ENCODE data around the gene REC8. TPM values are rescaled to one million over a fixed set of nuclear protein-coding genes. Genes with fewer than 3 reads are reported as not detected.

REC8 gene
- total RNA-seq, 1 experiment from 2014 or later = 58.0 TPM

- no peak for TF ChIP-seq CTCF (conservative IDR thresholded peaks at IDR 0.05)
- no peak overlapping the region for H2BK15ac ChIP-seq (ENCODE audit: low read depth, low read length)
- Mint-ChIP-seq H3K4me1 (no peaks in the 10 kb centered on the region), H3K27ac (no peak overlapping the region), H3K4me3 (no peak overlapping the region), H3K27me3 (ENCODE audit: low read depth) (no peaks in the 10 kb centered on the region), H3K9me3 (no peaks in the 10 kb centered on the region), H3K36me3 (ENCODE audit: insufficient read depth in 1 of 3, low read depth in 3 of 3) (peaks cover 49 to 78% (median 65%) of the 10 kb centered on the region in 3 experiments)
- no peak overlapping the region for H3K14ac ChIP-seq (ENCODE audit: insufficient read depth, low read length)
- H2AK5ac ChIP-seq (ENCODE audit: insufficient read length, low read length) = no peak overlapping the region
- H2BK12ac ChIP-seq (ENCODE audit: insufficient read length, low read depth, low read length) = no peak overlapping the region
- H3K9ac ChIP-seq (ENCODE audit: extremely low read depth, insufficient read length, low read length) = no peak overlapping the region
- no peak overlapping the region for H3K27ac ChIP-seq (ENCODE audit: insufficient read length, low read depth, low read length)
- H3K18ac ChIP-seq (ENCODE audit: insufficient read length, low read depth, low read length) = no peak overlapping the region
- no peaks in the 10 kb centered on the region for H3K4me1 ChIP-seq (ENCODE audit: insufficient read depth, low read length)
- no peaks in the 10 kb centered on the region for H3K23me2 ChIP-seq (ENCODE audit: insufficient read length, low read depth, low read length, poor library complexity, severe bottlenecking)
- H4K5ac ChIP-seq (ENCODE audit: insufficient read length, low read depth, low read length) = no peak overlapping the region
- H2BK20ac ChIP-seq (ENCODE audit: low read depth, low read length, poor library complexity, severe bottlenecking) = no peak overlapping the region
- no peaks in the 10 kb centered on the region for H3K79me1 ChIP-seq (ENCODE audit: insufficient read depth, low read depth, low read length, poor library complexity, severe bottlenecking)
- H4K8ac ChIP-seq (replicated peaks; ENCODE audit: insufficient read length, low read depth, low read length) = no peak overlapping the region
- DNase-seq = no peak
- H3K27me3 ChIP-seq (ENCODE audit: insufficient read depth, low read length) = no peaks in the 10 kb centered on the region
- WGBS (ENCODE audit: extremely low coverage, insufficient read length, low lambda C conversion rate) = no CpG with 5 or more reads among the region's 10 CpGs
- H2AFZ ChIP-seq (ENCODE audit: low read length) = no peak overlapping the region
- H3K23ac ChIP-seq (ENCODE audit: insufficient read length, low read depth, low read length) = no peak overlapping the region
- H3K56ac ChIP-seq (ENCODE audit: insufficient read length, low read depth, low read length) = no peak overlapping the region
- no peak overlapping the region for H3T11ph ChIP-seq (ENCODE audit: low read length)
- no peak overlapping the region for H4K91ac ChIP-seq (ENCODE audit: insufficient read length, low read depth, low read length)
- H3K4ac ChIP-seq (ENCODE audit: low read depth, low read length) = no peak overlapping the region
- H3K4me2 ChIP-seq (ENCODE audit: insufficient read depth, insufficient read length, low read length) = no peak overlapping the region
- no peaks in the 10 kb centered on the region for H4K20me1 ChIP-seq (ENCODE audit: control insufficient read depth, insufficient read depth, insufficient read length)
- no peak overlapping the region for H2BK5ac ChIP-seq (ENCODE audit: insufficient read length, low read length)
- H3K9me3 ChIP-seq (ENCODE audit: control insufficient read depth, low read depth, low read length) = no peaks in the 10 kb centered on the region
- no peak overlapping the region for H2BK120ac ChIP-seq (ENCODE audit: low read depth, low read length, poor library complexity, severe bottlenecking)
- H3K79me2 ChIP-seq (ENCODE audit: insufficient read depth, low read length) = no peaks in the 10 kb centered on the region
These were observed 16.8 kb upstream of the REC8 start for GRCh38 chr14:24155100-24155499.
